PC-9 (cell line): ENCODE data around the gene OR56A5. TPM values are rescaled to one million over a fixed set of nuclear protein-coding genes. Genes with fewer than 3 reads are reported as not detected.

Source experiments
- BruUV-seq: library from RNA; stranded (reverse); fragments of 400-500 nt; replicated peaks from 2 replicates; lab custom pipeline; 2021; lab: Mats Ljungman, UMichigan
- CTCF ChIA-PET: fragments of 300-600 bp; sonication (Branson Sonifier 250); formaldehyde crosslinking; loops from one replicate; lab custom pipeline; 2022; ENCODE audit warnings: antibody characterized with exemption; lab: Charles Lee
- POLR2A ChIA-PET: fragments of 300-600 bp; sonication (Branson Sonifier 250); formaldehyde crosslinking; loops from one replicate; lab custom pipeline; 2022; ENCODE audit warnings: antibody characterized with exemption; ENCODE audit not compliant: unreplicated experiment; lab: Charles Lee
- DNase-seq, 2 experiments: peaks; one replicate each; pipeline versions ENCODE4 v3.0.0 to v3.0.0-alpha.2; 2015 to 2022; ENCODE audit warnings: mixed read lengths in 1 of 2
- H2AFZ ChIP-seq: fragments of 200-600 bp; sonication (generic); 2 replicates; pipeline ENCODE4 v1.8.1; 2017; ENCODE audit warnings: antibody characterized with exemption
- H3F3A ChIP-seq: fragments of 200-600 bp; sonication (generic); 2 replicates; pipeline ENCODE4 v1.8.1; 2017; ENCODE audit warnings: antibody characterized with exemption, mild to moderate bottlenecking, low read depth; ENCODE audit not compliant: insufficient read depth
- H3K27ac ChIP-seq: fragments of 200-600 bp; sonication (generic); 2 replicates; pipeline ENCODE4 v1.6.1; 2016; ENCODE audit warnings: mixed run types
- H3K27me3 ChIP-seq: fragments of 200-600 bp; sonication (generic); 2 replicates; pipeline ENCODE4 v1.6.1; 2016; ENCODE audit warnings: low read depth, mixed run types; ENCODE audit not compliant: insufficient read depth
- H3K36me3 ChIP-seq: fragments of 200-600 bp; sonication (generic); 2 replicates; pipeline ENCODE4 v1.6.1; 2016; ENCODE audit warnings: low read depth, mixed run types
- H3K4me1 ChIP-seq: fragments of 200-600 bp; sonication (generic); replicated peaks from 2 replicates; pipeline ENCODE4 v1.6.1; 2016; ENCODE audit warnings: mixed run types; ENCODE audit not compliant: insufficient read depth
- H3K4me2 ChIP-seq: fragments of 200-600 bp; sonication (generic); 2 replicates; pipeline ENCODE4 v1.6.1; 2017; ENCODE audit warnings: mixed run types
- H3K4me3 ChIP-seq: fragments of 200-600 bp; sonication (generic); 2 replicates; pipeline ENCODE4 v1.6.1; 2016; ENCODE audit warnings: mixed run types
- H3K79me2 ChIP-seq: fragments of 200-600 bp; sonication (generic); 2 replicates; pipeline ENCODE4 v1.6.1; 2017; ENCODE audit warnings: low read depth, mixed run types
- H3K9me2 ChIP-seq: fragments of 200-600 bp; sonication (generic); 2 replicates; pipeline ENCODE4 v1.8.1; 2017; ENCODE audit warnings: mild to moderate bottlenecking; ENCODE audit not compliant: insufficient read depth
- H3K9me3 ChIP-seq: fragments of 200-600 bp; sonication (generic); 2 replicates; pipeline ENCODE4 v1.8.1; 2016; ENCODE audit warnings: low read depth; ENCODE audit not compliant: insufficient read depth
- H4K20me1 ChIP-seq: fragments of 200-600 bp; sonication (generic); 2 replicates; pipeline ENCODE4 v1.8.1; 2017; ENCODE audit not compliant: insufficient read depth
- EZH2 ChIP-seq: fragments of 200-600 bp; sonication (generic); IDR thresholded peaks from 2 replicates; pipeline ENCODE4 v1.8.0; 2017; ENCODE audit warnings: antibody characterized with exemption, low read depth
- intact Hi-C: fragments of 100-400 bp; cut with micrococcal nuclease; formaldehyde crosslinking; loops from one replicate; pipeline ENCODE4 v1.10.0; 2022; ENCODE audit not compliant: unreplicated experiment
- total RNA-seq: library from RNA; stranded (reverse); gene quantifications from 2 replicates; pipeline ENCODE4 v1.2.3, GENCODE V29; 2021
- TF ChIP-seq, protein P1 (sequence below): fragments of 200-600 bp; sonication (generic); conservative IDR thresholded peaks from 2 replicates; pipeline ENCODE4 v1.6.1; 2017; ENCODE audit warnings: mixed run types, antibody characterized with exemption, mild to moderate bottlenecking, moderate library complexity

The OR56A5 gene
- total RNA-seq, 1 experiment from 2014 or later: not detected

DNA sequence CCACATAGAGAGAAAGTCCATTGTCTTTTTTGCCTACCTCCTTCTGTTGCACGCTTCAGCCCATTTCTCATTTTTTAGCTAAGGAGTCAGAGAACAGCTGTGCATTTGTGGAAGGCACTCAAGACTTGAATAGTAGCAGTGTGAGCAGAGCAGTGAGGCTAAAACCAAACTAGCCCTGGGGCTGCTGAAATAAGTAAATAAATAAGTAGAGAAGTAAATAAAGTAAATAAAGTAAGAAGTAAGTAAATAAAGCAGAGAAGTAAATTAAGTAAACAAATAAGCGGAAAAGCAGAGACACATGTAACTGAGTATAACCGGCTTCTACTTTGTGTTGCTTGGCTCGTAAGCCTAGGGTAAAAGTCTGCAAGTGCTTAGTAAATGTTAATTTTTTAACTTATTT is 20.9 kb upstream of the OR56A5 start:
- CTCF ChIA-PET: no interaction called here

DNA sequence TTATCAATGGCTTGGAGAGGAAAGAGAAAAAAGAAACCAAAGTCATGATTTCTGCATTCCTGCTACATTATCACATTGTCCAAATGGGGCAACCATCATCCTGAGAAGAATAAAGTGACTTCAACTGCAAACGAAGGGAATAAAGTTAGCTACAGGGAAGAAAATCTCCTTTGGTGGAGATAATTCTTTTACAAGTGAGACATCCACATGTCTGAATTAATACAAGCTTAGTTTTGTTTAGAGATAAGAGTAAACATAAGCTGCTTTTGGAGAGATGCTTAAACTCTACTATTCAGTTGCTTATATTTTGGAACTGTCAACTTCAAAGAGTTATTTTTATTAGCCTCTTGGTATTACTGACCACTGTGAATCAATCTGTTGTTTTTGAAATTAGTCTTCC is 18.6 kb upstream of the OR56A5 start, which contains the start of gene OR52L1:
TSS of gene OR52L1 (minus strand) at position 101 of the 400 bp plus-strand sequence. CDS start at position 46, 55 bp downstream.
- ChIA-PET POLR2A (no interaction called here), CTCF (no interaction called here)
- no peak within 1 kb of the TSS for H3K4me2 ChIP-seq
- TF ChIP-seq EZH2: no peak
- TF ChIP-seq, protein P1, sequence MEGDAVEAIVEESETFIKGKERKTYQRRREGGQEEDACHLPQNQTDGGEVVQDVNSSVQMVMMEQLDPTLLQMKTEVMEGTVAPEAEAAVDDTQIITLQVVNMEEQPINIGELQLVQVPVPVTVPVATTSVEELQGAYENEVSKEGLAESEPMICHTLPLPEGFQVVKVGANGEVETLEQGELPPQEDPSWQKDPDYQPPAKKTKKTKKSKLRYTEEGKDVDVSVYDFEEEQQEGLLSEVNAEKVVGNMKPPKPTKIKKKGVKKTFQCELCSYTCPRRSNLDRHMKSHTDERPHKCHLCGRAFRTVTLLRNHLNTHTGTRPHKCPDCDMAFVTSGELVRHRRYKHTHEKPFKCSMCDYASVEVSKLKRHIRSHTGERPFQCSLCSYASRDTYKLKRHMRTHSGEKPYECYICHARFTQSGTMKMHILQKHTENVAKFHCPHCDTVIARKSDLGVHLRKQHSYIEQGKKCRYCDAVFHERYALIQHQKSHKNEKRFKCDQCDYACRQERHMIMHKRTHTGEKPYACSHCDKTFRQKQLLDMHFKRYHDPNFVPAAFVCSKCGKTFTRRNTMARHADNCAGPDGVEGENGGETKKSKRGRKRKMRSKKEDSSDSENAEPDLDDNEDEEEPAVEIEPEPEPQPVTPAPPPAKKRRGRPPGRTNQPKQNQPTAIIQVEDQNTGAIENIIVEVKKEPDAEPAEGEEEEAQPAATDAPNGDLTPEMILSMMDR: no peak
- H3K27me3 ChIP-seq: no peaks in the 10 kb centered on the region
- no peak for DNase-seq
- no peaks in the 10 kb centered on the region for H3K4me1 ChIP-seq
- H3K79me2 ChIP-seq: no peaks in the 10 kb centered on the region
- no peaks in the 10 kb centered on the region for H3K36me3 ChIP-seq
- no peak within 1 kb of the TSS for H2AFZ ChIP-seq
- no TSS peak for BruUV-seq
- no peaks in the 10 kb centered on the region for H3F3A ChIP-seq
- no peaks in the 10 kb centered on the region for H3K9me3 ChIP-seq
- H4K20me1 ChIP-seq: no peaks in the 10 kb centered on the region
- no peak within 1 kb of the TSS for H3K4me3 ChIP-seq
- H3K27ac ChIP-seq: no peak within 1 kb of the TSS
- H3K9me2 ChIP-seq: no peaks in the 10 kb centered on the region
- intact Hi-C loops: no loop called here

More for the DNA sequence above, 20.9 kb upstream of the OR56A5 start:
- Histone ChIP-seq H3K27me3 (no peaks in the 10 kb centered on the region), H2AFZ (no peak overlapping the region), H3K9me3 (no peaks in the 10 kb centered on the region), H3K9me2 (no peaks in the 10 kb centered on the region), H3K36me3 (no peaks in the 10 kb centered on the region), H3K4me1 (no peaks in the 10 kb centered on the region), H4K20me1 (no peaks in the 10 kb centered on the region), H3K79me2 (no peaks in the 10 kb centered on the region), H3K27ac (no peak overlapping the region), H3F3A (no peaks in the 10 kb centered on the region), H3K4me2 (no peak overlapping the region), H3K4me3 (no peak overlapping the region)
- no peak for DNase-seq
- intact Hi-C loops: no loop called here
- no TSS peak for BruUV-seq
- POLR2A ChIA-PET: no interaction called here
- TF ChIP-seq EZH2: no peak
- TF ChIP-seq, protein P1: no peak

DNA sequence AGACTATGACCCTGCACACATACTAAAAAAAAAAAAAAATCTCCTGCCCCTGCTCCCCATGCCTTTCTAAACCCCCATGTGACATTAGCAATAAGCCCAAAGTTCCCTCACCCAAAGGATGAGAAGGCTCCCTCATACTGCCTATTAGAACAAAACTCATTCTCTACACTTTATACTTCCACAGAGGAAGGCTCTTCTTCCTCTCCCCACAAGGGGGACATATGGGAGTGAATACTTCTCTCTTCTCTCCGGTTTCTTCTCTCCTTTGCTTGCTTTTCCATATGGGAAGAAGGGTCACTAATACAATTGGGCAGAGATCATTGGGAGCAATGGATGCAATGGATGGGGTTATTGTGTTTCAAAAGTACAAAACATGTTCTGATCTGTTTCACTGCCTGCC is 15.1 kb upstream of the OR56A5 start:
- Histone ChIP-seq H3K4me2 (no peak overlapping the region), H3K79me2 (no peaks in the 10 kb centered on the region), H3K27ac (no peak overlapping the region), H3F3A (no peaks in the 10 kb centered on the region), H3K27me3 (no peaks in the 10 kb centered on the region), H3K9me3 (no peaks in the 10 kb centered on the region), H3K4me3 (no peak overlapping the region), H3K4me1 (no peaks in the 10 kb centered on the region), H3K36me3 (no peaks in the 10 kb centered on the region), H4K20me1 (no peaks in the 10 kb centered on the region), H3K9me2 (no peaks in the 10 kb centered on the region), H2AFZ (no peak overlapping the region)
- no peak for DNase-seq
- no TSS peak for BruUV-seq
- CTCF ChIA-PET: no interaction called here
- POLR2A ChIA-PET: no interaction called here
- TF ChIP-seq EZH2: no peak
- TF ChIP-seq, protein P1: no peak
- intact Hi-C loops: no loop called here
